ENCODE data around the gene PAX1. TPM values are rescaled to one million over a fixed set of nuclear protein-coding genes. Genes with fewer than 3 reads are reported as not detected.

Gene PAX1
- total RNA-seq, 1 donor = under 0.01 TPM

GRCh38 chr20:21767739-21768223 is 62.3 kb downstream of the PAX1 start:
- no peak for TF ChIP-seq CTCF (IDR thresholded peaks at IDR 0.05; ENCODE audit: extremely low read depth, low read depth, low read length)
- no peak for DNase-seq (ENCODE audit: insufficient read length, low spot score, missing footprints)

More at GRCh38 chr20:21767739-21768223, 62.3 kb downstream of the PAX1 start:
- no peaks in the 10 kb centered on the region for H3K4me1 ChIP-seq (ENCODE audit: insufficient read depth, low read length)
- no peaks in the 10 kb centered on the region for H3K79me2 ChIP-seq (ENCODE audit: insufficient read depth, low read length)
- no peaks in the 10 kb centered on the region for H4K20me1 ChIP-seq (ENCODE audit: insufficient read depth, low read length)
- no peak overlapping the region for H3K4me2 ChIP-seq (ENCODE audit: insufficient read depth, low read length)
- H3K4me3 ChIP-seq (ENCODE audit: insufficient read depth, low read length) = no peak overlapping the region
- H3K27me3 ChIP-seq (ENCODE audit: insufficient read depth, low read length) = no peaks in the 10 kb centered on the region
- peaks cover 1% of the 10 kb centered on the region for H3K9me3 ChIP-seq (ENCODE audit: low read depth, low read length)
- no peak overlapping the region for H2AFZ ChIP-seq (ENCODE audit: low read length)
- no peak overlapping the region for H3K27ac ChIP-seq (ENCODE audit: low read depth, low read length)
- no peaks in the 10 kb centered on the region for H3K36me3 ChIP-seq (ENCODE audit: insufficient read depth, low read length)

Small RNA genes within 50 kb of the gene (small RNA-seq; reads per million reads assigned to genes)
- gene RPL41P1 = not detected

Other genes starting within 250 kb of the PAX1 start
- under 0.01 TPM in 1 of 2 replicates, not detected in the other for gene NKX2-2, start 191.6 kb upstream of the PAX1 start, total RNA-seq